Pancreas (tissue), 10 donors: ENCODE results near the gene EIF4E1B. TPM values are rescaled to one million over a fixed set of nuclear protein-coding genes. Genes with fewer than 3 reads are reported as not detected.

Experiments used
- ATAC-seq, 4 donors: fragments of 200-7000 bp; cut with Tn5 transposase; one replicate each; pipeline versions ENCODE4 v1.8.0 to v1.9.1; 2020; ENCODE audit warnings: mild to moderate bottlenecking in 4 of 4, moderate library complexity in 4 of 4
- DNase-seq, 6 donors: peaks; one replicate each; pipeline ENCODE4 v3.0.0-alpha.2; 2020
- FAIRE-seq: peaks from 2 replicates; lab custom pipeline; 2012; peaks lifted over from hg19 to GRCh38; lab: Jason Lieb, UNC
- H3K27ac ChIP-seq, 4 donors: fragments of 200-600 bp; sonication (generic); 1 replicate in 3 of 4; 2 replicates in 1 of 4; pipeline versions ENCODE4 v1.5.0 to v1.8.0; 2020
- H3K27me3 ChIP-seq, 4 donors: fragments of 200-600 bp; one replicate each; pipeline ENCODE4 v1.8.0; 2021
- H3K36me3 ChIP-seq, 3 donors: fragments of 200-600 bp; sonication (generic) in 1 of 3; one replicate each; pipeline versions ENCODE4 v1.5.0 to v1.8.0; 2020 to 2021
- H3K4me1 ChIP-seq, 3 donors: fragments of 200-600 bp; one replicate each; pipeline ENCODE4 v1.8.0; 2021
- H3K4me3 ChIP-seq, 4 donors: fragments of 200-600 bp; sonication (generic) in 2 of 4; one replicate each; pipeline versions ENCODE4 v1.5.0 to v1.8.0; 2020 to 2021
- H3K9me3 ChIP-seq, 4 donors: fragments of 200-600 bp; one replicate each; pipeline ENCODE4 v1.8.0; 2021
- WGBS, 2 donors: extraction: QIAGEN DNeasy Blood & Tissue Kit; methylation state at CpG; one replicate each; pipeline ENCODE4 v1.1.7; 2013; 5-methylcytosine and 5-hydroxymethylcytosine counted together
- intact Hi-C, 3 donors: fragments of 100-400 bp; cut with DNase I; formaldehyde crosslinking; loops; one replicate each; pipeline versions ENCODE4 v1.11.1 to v1.14.2; 2022
- polyA plus RNA-seq, 2 donors: library from polyadenylated mRNA; stranded (reverse); fragments of 200-250 nt; gene quantifications; one replicate each; pipeline ENCODE4 v1.2.3, GENCODE V29; 2013
- total RNA-seq, 6 donors: library from RNA; stranded (reverse); fragmentation: NEBNext Ultra II Directional in 4 of 6; extraction: Animal tissue kit (Norgen Biotek cat#: 25700) in 4 of 6; gene quantifications; one replicate each; pipeline versions ENCODE4 v1.2.1 to v1.2.4, GENCODE V29; 2021 to 2023
- TF ChIP-seq, protein P1 (sequence below), 4 donors: fragments of 200-600 bp; sonication (generic) in 3 of 4; IDR thresholded peaks; one replicate each; pipeline versions ENCODE4 v1.5.0 to v1.8.0; 2021; ENCODE audit warnings: antibody characterized with exemption in 4 of 4
- donor health status: healthy with polysubstance abuse.
- donor health status: DM: no; HTN: no; CAD: no; lungs with moderate emphysema.
- donor health status: DM: no; HTN: no; CAD: no.
- donor health status: control.
- donor health status: control.
- donor health status: Bipolar disorder and iron deficiency.
- donor health status: DM: yes; HTN: yes; CAD: no.
- donor health status: DM: no; HTN: no; CAD: no.
- donor health status: DM: no; HTN: no; CAD: no.
- donor health status: DM: yes; HTN: yes; CAD: no.

The EIF4E1B gene
- total and polyA plus RNA-seq, 8 donors = 0.04 to 1.5 (median 0.30) TPM; not detected in 5

DNA sequence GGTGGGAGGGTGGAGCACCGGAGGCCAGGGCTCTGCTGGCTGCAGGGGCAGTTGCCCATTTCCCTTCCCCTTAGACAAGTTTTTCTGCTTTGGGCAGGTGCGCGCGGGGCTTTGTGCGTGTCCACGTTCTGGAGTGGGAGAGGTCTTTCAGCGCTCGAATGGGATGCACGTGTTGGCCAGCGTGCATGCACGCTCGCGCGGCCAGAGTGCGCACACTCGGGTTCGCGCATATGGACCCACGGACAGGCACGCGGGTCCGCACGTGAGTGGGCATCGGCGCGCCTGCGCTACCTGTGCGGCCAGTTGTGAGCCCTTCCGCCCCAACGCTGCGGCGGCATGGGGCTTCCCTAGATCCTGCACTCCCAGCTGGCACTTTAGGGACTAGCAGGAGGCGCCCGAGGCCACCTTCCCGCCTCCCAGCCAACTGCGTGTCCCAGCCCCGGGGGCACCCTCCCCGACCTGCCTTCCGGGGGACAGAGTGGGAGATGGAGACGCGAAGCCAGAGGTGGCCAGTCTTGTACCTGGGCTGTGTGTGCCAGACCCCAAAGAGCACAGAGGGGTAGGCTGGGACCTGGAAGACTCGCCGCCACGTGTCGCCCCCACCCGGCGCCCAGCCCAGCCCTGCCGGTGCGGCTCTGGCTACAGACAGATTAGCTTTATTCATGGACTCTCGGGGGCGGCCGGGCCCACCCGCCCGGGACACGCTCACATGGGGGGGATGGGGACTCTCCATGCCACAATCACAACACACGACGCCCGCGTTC, 10.7 kb upstream of the EIF4E1B start:
- H3K27me3 ChIP-seq = peaks cover 0 to 12% (median 3%) of the 10 kb centered on the region in 4 donors

DNA sequence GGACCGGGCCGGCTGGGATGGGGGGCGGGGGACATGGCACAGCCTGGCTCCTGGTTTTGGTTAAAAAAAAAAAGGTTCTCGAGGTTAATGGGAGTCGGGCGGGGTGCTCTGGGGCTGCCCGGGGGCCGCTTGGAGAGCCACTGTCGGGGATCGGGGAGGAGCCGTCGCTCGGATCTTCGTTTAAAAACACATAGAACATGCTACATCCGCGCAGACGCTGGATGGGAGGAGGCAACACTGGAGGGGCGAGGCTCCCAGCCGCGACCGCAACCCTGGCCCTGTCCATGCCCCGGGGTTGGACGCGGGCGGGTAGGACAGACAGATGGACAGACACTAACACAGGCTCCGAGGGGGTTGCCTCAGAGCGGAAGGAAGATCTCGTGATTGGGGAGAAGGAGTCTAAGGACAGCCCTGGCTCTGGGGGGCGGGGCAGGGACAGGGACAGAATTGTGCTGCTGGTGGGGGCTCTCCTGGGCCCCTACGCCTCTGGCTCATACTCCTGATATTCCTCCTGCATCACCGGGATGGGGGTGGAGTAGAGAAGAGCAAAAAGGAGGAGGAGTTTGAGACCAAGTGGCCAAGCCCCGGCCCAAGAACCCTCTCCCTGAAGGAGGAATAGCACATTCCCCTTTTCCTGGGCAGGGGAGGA, 10.0 kb upstream of the EIF4E1B start:
- no peaks in the 10 kb centered on the region for H3K9me3 ChIP-seq
- no peak overlapping the region for H3K27ac ChIP-seq
- TF ChIP-seq, protein P1, sequence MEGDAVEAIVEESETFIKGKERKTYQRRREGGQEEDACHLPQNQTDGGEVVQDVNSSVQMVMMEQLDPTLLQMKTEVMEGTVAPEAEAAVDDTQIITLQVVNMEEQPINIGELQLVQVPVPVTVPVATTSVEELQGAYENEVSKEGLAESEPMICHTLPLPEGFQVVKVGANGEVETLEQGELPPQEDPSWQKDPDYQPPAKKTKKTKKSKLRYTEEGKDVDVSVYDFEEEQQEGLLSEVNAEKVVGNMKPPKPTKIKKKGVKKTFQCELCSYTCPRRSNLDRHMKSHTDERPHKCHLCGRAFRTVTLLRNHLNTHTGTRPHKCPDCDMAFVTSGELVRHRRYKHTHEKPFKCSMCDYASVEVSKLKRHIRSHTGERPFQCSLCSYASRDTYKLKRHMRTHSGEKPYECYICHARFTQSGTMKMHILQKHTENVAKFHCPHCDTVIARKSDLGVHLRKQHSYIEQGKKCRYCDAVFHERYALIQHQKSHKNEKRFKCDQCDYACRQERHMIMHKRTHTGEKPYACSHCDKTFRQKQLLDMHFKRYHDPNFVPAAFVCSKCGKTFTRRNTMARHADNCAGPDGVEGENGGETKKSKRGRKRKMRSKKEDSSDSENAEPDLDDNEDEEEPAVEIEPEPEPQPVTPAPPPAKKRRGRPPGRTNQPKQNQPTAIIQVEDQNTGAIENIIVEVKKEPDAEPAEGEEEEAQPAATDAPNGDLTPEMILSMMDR (IDR thresholded peaks at IDR 0.05) = no peak
- ATAC-seq (peak in 3 of 4 donors; percentile 12 to 33 (median 32)), DNase-seq (no peak), FAIRE-seq (no peak)
- H3K4me3 ChIP-seq = no peak overlapping the region
- H3K36me3 ChIP-seq = no peaks in the 10 kb centered on the region
- H3K4me1 ChIP-seq = peaks cover 0 to 5% (median 0%) of the 10 kb centered on the region in 3 donors
- H3K27me3 ChIP-seq = peaks cover 0 to 12% (median 3%) of the 10 kb centered on the region in 4 donors
- WGBS, 2 donors = 6 to 7% methylated on average over 32 of the region's 32 CpGs
- intact Hi-C loops = no loop called here

More for the DNA sequence above, 10.7 kb upstream of the EIF4E1B start:
- FAIRE-seq = no peak
- H3K4me3 ChIP-seq = no peak overlapping the region
- TF ChIP-seq, protein P1 (IDR thresholded peaks at IDR 0.05) = no peak
- DNase-seq = no peak
- no peak overlapping the region for H3K27ac ChIP-seq
- intact Hi-C loops = no loop called here
- 12 to 15% methylated on average over 57 to 59 of the region's 59 CpGs for WGBS, 2 donors
- no peaks in the 10 kb centered on the region for H3K9me3 ChIP-seq
- peak in 3 of 4 donors; percentile 7 to 30 (median 13) for ATAC-seq
- H3K36me3 ChIP-seq = no peaks in the 10 kb centered on the region
- peaks cover 0 to 5% (median 0%) of the 10 kb centered on the region in 3 donors for H3K4me1 ChIP-seq

DNA sequence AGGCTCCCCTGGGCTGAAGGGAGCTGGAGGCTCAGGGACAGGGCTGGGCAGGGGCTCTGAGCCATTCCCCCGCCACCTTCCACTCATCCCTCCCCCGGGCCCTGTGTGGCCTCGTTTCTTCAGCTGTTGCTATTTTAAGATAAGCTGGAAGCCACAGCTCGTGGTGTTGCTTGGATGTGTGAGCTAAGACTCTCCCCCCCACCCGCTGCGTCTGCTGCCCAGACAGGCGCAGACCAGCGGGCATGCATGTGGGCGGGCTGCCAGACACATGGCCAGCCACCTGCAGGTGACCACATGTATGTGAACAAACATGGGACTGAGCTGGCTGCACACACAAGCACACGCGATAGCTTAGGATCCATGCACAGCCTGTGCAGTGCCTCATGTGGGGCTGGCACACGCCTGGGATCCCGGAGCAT, 8.8 kb upstream of the EIF4E1B start:
- Histone ChIP-seq H3K27me3 (peaks cover 0 to 12% (median 3%) of the 10 kb centered on the region in 4 donors), H3K9me3 (no peaks in the 10 kb centered on the region), H3K27ac (no peak overlapping the region), H3K4me1 (peaks cover 0 to 5% (median 0%) of the 10 kb centered on the region in 3 donors), H3K4me3 (no peak overlapping the region), H3K36me3 (no peaks in the 10 kb centered on the region)
- FAIRE-seq (no peak), ATAC-seq (peak in 2 of 4 donors; percentile 21 to 30), DNase-seq (no peak)
- TF ChIP-seq, protein P1 (IDR thresholded peaks at IDR 0.05) = no peak
- 54 to 59% methylated on average over 13 of the region's 13 CpGs for WGBS, 2 donors
- intact Hi-C loops = no loop called here

DNA sequence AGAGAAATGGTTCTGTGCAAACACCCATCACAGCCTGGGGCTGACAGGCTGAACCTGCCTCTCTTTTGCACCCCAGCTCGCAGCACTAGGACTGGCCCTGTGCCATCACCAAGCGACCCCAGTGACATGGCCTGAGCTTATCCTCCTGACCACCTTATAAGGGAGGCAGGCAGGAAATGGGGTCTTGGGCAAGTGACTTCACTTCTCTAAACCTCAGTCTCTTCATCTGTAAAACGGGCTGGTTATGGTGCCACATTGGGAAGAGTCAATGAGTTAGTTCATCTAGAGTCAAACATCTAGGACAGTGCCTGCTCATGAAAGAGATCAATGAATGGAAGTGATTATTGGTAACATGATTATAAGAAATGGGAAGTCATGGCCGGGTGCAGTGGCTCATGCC, 6.3 kb upstream of the EIF4E1B start:
- Histone ChIP-seq H3K36me3 (no peaks in the 10 kb centered on the region), H3K27ac (no peak overlapping the region), H3K4me1 (peaks cover 0 to 3% (median 0%) of the 10 kb centered on the region in 3 donors), H3K9me3 (no peaks in the 10 kb centered on the region), H3K27me3 (peaks cover 0 to 7% (median 3%) of the 10 kb centered on the region in 4 donors), H3K4me3 (no peak overlapping the region)
- intact Hi-C loops = no loop called here
- no peak for FAIRE-seq
- no peak for DNase-seq
- WGBS, 2 donors = 48 to 59% methylated on average over 4 of the region's 4 CpGs
- ATAC-seq = no peak
- TF ChIP-seq, protein P1 (IDR thresholded peaks at IDR 0.05) = no peak
